ENCODE data around the gene ZNF747.

DNA sequence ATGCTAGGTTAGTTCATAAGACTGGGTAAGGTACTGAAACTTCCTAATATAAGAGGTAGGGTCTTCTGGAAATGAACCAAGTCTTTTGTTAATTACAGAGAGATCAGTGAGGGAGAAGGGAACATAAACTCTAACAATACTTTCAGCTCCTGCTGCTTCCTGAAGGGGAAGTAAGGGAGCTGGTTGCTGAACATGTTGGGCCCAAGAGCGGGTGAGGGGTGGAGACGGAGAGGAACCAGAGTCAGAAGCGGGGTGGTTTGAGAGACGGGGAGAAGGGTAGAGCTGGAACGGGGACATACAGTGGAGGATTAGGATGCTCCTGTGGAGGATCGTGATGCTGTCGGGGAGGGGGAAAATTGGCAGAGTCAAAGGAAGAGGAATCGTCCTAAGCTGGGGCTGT is 11.5 kb upstream of the ZNF747 start:
- TF ChIP-seq POLR2A (IDR thresholded peaks at IDR 0.05), result no peak
- TF ChIP-seq, protein P1, sequence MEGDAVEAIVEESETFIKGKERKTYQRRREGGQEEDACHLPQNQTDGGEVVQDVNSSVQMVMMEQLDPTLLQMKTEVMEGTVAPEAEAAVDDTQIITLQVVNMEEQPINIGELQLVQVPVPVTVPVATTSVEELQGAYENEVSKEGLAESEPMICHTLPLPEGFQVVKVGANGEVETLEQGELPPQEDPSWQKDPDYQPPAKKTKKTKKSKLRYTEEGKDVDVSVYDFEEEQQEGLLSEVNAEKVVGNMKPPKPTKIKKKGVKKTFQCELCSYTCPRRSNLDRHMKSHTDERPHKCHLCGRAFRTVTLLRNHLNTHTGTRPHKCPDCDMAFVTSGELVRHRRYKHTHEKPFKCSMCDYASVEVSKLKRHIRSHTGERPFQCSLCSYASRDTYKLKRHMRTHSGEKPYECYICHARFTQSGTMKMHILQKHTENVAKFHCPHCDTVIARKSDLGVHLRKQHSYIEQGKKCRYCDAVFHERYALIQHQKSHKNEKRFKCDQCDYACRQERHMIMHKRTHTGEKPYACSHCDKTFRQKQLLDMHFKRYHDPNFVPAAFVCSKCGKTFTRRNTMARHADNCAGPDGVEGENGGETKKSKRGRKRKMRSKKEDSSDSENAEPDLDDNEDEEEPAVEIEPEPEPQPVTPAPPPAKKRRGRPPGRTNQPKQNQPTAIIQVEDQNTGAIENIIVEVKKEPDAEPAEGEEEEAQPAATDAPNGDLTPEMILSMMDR (IDR thresholded peaks at IDR 0.05), result no peak
